Right forelimb (tissue), 1 donor: Measurements from ENCODE around the gene PDGFA.

ENCODE experiments used
- DNase-seq: peaks from one replicate; pipeline ENCODE4 v3.0.0-alpha.2; 2018

Gene PDGFA

DNA sequence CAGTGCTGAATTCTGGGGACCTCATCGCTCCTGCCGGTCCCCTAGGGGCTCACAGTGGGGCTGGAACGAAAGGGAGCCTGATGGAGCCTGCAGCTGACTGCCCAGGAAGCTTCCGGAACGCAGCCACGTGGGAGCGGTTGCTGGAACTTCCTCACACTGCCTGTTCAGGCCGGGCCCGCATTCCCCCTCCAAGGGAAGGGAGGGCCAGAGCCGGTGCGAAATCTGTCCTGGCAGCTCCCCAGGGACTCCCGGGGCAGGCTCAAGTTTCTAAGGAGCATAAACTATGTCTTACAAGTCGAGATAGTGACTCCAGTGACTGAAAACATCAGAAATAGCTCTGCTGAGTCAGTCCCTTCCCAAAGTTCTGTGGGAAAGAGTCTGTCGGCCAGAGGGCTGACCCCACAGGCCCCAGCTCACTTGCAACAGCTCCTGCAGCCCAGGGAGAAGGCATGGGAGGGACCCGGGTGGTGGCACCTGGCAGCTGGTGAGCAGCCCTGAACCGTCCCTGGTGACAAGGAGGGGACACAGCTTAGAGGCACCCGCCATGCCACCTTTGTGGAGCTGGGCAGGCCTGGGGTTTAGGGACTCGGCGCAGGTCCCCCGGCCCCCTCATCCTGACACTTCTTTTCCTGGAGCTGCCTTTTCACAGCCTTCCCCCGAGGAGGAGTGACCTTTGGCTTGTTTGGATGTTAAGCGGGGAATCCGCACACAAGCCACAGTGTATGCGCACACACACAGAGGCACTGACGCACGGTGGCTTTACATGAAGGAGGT is 47.6 kb downstream of the PDGFA start:
- peak; percentile 76 for DNase-seq

DNA sequence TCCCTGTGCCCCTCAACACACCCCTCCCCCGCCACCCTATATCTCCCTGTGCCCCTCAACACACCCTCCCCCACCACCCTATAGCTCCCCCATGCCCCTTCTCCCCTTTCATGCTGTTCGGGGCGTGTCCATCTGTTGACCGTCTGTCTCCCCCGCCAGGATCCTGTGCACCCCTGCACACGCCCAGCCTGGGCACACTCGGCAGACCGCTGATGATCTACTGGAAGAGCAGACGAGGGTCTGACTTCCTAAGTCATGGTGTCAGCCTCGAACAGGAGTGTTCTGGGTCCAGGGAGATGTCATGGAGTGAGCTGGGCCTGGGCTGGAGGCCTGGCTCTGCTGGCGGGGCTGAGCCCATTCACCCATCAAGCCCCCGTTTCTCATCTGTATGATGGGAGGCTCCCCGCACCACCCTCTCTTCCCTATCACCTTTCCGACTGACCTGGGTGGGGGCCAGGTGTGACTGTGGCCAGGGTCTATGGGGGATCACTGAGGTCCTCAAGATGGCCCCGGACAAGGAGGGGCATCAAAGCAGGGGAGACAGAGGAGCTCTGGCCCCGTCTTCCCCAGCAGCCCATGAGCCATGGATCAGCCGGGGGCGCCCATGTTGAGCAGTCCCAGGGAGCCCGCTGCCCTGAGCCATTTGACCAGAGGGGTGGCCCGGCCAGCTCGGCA is 48.3 kb downstream of the PDGFA start:
- no peak for DNase-seq

DNA sequence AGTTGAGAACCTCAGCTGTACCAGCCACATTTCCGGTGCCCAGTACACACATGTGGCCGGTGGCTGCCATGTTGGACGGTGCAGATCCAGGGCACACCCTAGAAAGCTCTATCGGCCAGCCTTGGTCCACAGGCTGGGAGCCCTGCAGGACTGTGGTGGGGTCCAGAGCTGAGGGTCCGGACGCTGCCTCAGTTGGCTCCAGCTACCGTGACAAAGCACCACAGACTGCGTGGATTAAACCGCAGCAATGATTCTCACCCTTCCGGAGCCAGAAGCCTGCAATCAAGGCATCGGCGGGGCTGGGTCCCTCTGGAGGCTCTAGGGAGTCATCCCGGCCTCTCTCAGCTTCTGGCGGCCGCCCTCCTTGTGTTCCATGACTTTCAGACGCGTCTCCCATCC is 50.1 kb downstream of the PDGFA start:
- DNase-seq: no peak

DNA sequence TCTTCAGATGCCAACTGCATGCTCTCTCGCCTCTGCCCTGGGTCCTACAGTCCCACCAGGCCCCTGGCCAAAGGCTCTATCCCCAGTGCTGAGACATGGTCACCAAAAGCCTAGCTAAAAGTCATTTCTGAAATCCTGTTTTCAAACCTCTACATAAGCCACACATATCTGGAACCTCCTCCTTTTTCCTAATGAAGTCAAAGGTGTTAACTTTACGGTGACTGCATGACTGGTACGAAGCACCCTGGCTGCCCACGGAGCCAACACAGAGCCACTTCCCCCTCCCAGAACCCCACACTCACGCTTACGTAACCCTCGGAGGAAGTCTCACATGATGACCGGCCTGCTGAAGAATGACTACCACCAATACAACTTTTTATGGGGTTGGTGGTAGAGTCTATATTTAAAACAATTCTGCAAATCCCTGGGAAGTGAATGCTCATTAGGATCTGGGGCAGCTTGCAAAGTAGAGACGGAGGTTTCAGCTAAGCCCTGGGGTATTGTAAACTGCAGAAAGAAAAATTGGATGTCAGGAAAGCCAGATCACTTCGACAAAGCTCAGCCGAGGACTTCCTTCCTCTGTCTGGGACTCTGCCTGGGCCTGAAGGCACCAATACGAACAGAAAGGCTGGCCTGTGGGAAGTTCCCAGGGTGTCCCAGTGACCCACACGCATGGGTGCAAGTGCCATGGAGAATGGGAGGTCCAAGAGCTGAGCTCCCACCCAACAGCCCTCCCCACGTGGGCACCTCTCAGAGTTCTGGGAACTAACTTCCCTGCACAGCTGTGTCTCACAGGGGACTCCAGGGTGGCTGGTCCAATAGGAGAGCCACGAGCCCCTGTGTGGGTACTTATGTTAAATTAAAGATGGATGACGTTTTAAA is 50.7 kb downstream of the PDGFA start:
- DNase-seq: no peak

DNA sequence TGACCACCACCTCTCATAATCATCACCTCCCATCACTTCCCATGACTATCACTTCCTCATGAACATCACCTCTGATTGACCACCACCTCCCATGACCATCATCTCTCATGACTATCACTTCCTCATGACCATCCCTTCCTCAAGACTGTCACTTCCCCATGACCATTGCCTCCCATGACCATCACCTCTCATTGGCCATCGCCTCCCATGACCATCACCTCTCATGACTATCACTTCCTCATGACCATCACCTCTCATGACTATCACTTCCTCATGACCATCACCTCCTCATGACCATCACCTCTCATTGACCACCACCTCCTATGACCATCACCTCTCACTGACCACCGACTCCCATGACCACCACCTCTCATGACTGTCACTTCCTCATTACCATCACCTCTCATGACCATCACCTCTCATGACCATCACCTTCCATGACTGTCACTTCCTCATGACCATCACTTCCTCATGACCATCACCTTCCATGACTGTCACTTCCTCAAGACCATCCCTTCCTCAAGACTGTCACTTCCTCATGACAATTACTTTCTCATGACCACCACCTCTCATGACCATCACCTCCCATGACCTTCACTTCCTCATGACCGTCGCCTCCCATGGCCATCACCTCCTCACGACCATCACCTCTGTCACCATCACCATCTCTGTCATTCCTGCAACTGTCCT is 51.6 kb downstream of the PDGFA start:
- DNase-seq: no peak

DNA sequence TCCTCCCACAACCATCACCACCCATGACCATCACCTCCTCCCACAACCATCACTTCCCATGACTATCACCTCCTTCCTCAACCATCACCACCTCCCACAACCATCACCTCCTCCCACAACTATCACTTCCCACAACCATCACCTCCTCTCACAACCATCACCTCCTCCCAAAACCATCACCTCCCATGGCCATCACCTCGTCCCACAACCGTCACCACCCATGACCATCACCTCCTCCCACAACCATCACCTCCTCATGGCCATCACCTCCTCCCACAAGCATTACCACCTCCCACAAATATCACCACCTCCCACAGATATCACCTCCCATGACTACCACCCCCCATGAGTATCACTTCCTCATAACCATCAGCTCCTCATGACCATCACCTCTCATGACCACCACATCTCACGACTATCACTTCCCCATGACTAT is 52.2 kb downstream of the PDGFA start:
- DNase-seq: no peak

DNA sequence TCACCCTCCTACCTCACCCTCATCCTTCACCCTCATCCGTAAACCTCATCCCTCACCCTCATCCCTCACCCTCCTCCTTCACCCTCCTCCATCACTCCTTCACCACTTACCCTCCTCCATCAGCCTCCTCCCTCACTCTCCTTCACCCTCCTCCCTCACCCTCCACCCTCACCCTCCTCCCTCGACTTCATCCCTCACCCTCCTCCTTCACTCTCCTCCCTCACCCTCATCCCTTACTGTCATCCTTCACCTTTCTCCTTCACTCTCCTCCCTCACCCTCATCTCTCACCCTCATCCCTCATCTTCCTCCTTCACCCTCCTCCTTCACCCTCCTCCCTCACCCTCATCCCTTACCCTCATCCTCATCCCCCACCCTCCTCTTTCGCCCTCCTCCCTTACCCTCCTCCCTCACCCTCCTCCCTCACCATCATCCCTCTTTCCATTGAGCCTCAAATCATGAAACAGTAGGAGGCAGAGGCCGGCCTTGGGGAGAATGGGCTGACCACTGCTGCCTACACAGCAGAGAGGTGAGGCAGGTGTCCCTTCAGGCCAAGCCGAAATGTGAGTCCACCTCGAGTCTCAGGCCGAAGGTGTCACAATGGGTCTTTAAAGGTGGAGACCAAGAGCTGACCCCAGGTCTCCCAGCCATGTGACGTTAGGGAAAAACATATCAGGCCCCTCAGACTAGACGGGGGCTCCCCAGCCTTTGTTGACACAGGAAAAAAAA is 53.0 kb downstream of the PDGFA start:
- no peak for DNase-seq

DNA sequence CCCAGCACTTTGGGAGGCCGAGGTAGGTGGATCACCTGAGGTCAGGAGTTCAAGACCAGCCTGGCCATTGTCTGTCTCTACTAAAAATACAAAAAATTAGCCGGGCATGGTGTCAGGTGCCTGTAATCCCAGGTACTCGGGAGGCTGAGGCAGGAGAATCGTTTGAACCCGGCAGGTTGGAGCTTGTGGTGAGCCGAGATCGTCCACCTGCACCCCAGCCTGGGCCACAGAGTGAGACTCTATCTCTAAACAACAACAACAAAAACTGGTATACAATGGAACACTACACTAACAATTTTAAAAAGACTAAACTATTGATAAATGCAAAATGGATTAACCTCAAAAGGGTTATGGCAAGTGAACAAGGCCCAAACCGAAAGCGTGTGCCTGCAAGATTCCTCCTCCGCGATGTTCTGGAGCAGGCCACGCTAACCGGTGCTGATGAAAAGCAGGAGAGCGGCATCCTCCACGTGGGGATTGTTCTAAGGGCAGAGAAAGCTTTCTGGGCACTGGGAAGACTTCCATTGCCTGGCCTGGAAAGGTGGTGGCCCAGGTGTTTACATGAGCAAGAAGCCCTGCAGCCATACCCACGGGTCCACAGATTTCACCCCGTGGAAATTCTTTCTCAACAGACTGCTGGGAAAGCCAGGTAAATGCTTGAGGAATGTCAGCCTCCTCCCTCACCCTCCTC is 53.8 kb downstream of the PDGFA start:
- DNase-seq: no peak

DNA sequence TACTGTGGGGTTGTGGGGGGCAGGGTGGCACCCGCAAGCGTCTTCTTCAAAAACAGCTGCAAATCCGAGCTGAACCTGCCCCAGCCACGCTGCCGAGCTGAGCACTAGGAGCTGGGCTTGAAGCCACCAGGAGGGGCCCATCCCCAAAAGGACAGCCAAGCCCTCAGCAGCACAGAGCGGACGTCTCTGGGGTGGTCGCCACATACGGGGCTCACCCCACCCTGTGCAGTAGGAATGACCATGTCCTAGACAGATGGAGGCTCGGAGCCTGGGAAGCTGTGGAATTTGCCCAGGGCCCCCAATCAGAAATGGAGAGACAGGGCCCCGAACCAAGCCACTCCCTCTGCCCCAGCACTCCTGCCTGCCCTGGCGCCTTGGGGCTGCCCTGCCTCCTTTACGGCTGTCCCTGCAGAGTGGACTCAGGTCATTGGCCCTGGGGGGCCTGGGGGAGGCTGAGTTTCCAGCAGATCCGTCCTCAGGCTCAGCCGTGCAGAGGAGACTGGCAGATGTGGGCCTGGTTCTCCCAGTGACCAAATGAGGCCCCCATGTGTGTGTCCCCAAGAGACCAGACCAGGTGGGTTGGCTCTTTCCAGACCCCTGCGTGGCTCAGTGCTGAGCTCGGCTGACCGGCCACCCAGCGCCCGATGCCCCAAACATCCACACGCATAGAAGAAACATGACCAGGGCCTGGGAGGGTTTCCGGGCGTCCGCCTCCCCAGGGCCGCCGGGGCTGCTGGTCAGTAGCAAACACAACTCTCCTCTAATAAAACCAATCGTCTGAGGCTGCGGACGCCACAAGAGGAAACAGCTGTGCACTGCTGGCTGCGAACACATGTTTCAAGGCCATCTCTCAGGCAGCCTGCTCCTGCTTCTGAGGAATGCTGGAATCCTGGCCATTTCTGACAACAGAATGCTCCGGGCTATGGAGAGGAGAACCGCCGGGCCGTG is 54.9 kb downstream of the PDGFA start:
- peak; percentile 82 for DNase-seq

DNA sequence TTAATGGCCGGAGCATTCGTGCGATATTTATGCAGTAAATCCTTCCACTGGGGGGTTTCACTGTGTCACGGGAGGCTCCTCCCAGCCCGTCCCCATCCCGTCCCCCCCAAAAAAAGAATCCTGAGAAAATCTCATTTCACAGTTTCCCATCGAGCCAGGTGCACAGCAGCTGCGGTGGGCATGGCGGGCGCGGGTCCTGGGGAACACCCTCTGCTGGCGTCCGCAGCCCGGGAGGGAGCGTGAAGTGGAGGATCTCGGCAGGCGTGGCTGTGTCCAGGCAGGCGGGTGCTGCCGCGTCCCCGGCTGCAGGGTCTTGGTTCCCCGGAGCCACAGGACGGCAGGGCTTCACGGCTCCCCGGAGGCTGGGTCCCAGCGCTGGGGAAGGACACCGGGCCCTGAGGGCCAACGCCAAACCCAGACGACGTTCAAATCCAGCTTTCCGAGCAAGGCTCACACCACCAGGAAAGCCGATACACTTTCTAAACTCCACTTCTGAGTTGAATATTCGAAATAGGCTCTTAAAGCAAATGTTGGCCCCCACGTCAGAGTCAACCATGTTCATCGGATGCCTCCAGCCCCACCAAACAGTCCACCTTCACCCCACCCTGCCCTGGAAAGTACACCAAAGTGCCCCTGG is 55.7 kb downstream of the PDGFA start:
- DNase-seq: no peak

DNA sequence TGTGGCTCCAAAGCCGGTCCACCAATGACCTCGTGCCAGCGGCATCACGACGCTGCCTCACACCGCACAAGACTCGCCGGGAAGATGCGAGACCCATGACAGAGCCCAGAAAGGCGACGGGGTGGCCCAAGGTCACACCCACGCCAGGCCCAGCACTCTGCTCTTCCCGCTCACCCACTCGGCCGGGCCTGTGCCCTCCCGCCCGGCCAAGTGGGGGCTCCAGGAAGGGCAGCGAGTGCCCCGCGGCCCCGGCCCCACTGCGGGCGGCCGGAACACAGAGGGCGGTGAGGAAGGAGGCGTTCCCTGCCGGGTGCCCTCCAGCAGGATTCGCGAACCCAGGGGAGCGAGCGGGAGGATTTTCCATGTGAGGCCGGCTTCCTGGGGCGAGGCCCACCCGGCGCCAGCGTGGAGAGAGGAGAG is 56.3 kb downstream of the PDGFA start:
- DNase-seq: no peak

DNA sequence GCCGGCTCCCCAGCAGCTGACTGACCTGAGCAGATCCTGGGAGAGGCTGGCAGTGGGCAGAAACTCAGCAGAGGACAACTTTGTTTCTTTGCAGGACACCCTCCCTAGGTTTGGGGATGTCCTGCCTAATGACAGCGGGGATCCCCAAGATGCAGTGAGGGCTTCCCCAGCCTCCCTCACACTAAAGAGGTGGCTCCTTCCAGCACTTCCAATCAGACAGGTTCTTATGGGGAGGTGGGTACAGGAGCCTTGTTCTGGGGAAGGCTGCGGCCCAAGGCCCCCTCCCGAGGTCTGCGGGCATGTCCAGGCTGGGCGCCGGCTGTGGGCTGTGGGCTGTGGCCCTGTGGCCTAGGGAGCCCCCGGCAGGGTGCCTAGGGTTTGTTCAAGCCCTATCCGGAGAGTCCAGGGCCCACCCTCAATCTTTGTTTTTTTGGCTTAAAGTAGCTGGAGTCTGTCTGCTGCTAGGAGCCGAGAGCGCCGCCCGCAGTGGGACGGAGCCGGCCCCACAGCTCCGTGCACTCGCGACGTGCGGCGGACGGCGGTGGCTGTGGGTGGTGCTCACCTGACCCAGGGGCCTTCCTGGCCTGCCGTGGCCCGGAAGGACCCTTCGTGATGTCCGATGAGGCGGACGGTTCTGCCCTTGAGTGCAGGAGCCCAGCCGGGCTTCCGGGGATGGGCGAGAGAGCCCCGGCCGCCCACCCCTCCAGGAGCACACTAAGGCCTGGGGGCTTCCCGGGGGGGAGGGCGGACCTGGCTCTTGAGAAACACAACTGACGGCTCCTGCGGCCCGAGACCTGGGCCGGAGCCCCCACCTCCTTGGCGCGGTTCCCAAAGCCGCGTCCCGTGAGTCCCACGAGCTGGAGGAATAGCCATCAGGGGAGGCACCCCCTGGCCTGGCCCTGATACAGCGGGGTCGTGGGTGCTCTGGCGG is 57.2 kb downstream of the PDGFA start:
- no peak for DNase-seq

DNA sequence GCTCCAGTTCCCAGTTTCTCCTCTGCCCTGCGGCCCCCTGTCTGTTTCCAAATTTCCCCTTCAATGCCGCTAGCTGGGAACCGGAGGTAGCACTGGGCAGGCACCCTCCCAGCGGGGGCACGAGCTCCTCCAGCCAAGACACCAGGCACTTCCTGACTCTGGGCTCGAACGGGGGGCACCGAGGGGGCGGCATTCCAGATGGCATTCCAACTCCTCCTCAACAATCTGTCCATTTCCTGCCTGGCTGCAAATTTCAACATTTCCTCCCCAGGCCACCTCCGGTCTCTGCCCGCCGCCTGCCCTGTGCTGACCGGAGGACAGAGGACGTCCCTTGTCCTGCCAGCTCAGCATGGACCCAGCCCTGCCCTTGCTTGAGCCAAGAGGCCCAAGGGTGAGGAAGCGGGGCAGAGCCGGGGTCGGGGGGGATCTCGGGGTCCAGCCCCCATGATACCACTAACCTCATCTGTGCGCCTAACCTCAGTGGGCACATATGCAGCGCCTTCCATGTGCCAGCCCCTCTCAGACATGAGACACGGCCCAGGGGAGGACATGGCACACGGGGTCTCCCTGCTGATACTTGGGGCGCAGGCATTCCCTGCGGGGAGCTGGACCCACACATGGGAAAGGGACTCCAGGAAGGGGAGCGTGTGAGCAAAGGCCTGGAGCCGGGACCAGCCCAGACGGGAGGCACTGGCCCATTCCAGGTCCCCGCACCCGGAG is 58.0 kb downstream of the PDGFA start:
- no peak for DNase-seq

DNA sequence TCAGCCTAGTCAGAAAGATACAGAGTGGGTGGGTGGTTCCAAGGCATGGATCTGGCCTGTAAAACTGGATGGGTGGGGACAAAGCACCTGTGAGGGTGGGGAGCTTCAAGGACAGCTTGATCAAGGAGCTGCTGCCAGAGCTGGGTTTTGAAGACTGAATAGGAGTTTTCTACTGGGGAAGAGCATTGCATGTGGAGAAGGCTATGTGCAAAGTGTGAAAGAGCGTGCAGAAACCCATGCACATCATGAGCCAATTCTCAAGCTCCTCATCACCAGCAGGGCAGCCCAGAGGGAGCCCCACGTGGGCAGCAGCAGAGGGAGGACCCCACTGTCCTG is 58.6 kb downstream of the PDGFA start:
- no peak for DNase-seq

DNA sequence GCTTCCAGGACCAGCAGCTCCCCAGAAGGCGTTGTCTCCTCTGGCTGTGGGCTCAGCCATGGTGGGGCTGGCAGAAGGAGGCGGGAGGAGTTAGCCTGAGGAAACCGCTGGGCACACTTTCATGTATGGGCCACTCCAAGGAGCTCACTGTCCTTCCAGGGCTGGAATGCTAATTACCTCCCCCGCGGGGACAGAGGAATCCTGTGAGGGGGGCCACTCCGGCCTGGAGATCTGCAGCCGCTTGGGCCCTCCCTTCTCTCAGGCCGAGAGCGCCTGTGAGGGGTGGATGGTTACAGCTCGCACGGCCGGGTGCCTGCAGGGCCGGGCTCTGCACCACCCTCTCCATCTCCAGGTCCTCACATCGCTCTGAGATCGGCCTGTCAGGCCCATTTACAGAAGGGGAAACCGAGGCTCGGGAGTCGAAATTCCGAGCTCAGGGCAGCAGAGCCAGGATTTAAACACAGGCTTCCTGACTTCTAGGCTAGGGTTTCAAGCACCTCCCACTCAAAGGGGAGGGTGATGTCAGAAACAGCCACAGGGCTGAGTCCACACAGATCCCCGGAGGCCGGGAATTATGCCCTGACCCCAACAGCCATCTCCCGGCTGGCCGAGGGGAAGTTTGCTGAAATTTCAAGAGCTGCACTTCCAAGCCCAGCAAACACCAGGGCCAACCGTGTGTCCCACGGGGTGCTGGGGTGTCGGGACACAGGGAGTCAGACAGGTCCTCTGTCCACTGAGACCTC is 59.1 kb downstream of the PDGFA start:
- no peak for DNase-seq

DNA sequence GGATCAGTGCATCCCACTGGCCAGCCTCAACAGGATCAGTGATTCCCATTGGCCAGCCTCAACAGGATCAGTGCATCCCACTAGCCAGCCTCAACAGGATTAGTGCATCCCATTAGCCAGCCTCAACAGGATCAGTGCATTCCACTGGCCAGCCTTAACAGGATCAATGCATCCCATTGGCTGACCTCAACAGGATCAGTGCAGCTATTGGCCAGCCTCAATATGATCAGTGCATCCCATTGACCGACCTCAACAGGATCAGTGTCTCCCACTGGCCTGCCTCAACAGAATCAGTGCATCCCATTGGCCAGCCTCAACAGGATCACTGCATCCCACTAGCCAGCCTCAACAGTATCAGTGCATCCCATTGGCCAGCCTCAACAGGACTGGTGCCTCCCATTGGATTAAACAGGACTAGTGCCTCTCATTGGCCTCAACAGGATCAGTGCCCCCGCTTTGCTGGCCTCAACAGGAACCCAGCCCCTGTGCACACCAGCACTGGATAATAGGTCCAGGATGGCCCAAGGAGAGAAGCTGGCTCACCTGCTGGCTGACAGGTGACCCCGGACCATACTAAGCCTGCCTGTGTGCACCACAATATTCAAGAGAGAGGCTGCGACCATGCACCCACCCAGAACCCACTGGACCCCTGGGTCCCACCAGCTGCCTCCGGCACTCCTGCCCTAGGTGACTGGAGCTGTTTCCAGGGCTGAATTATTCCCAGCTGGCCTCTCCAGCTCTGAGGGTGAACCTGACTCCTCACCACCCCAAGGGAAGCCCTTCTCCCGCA is 59.9 kb downstream of the PDGFA start:
- no peak for DNase-seq
